H1 (cell line): ENCODE measurements around the gene TET1. TPM values are rescaled to one million over a fixed set of nuclear protein-coding genes. Genes with fewer than 3 reads are reported as not detected.

Experiments
- polyA plus RNA-seq, 7 experiments: library from polyadenylated mRNA; depleted of rRNA in 3 of 7; stranded (reverse) in 5 of 7; unstranded in 2 of 7; fragments of >200 nt in 5 of 7; fragments of 200-250 nt in 2 of 7; gene quantifications; 1 replicate in 5 of 7; 2 replicates in 1 of 7; 4 replicates in 1 of 7; pipeline versions ENCODE4 v1.2.1 to v1.2.3, GENCODE V29; 2011 to 2013; ENCODE audit warnings: missing spikeins in 2 of 7, mixed read lengths in 2 of 7
- total RNA-seq: library from RNA; stranded (reverse); fragmentation: NEBNext Ultra II Directional; extraction: Animal tissue kit (Norgen Biotek cat#: 25700); gene quantifications from 2 replicates; pipeline ENCODE4 v1.2.1, GENCODE V29; 2021
- TF ChIP-seq, protein P1 (sequence below): fragments of 300-600 bp; sonication (generic); IDR thresholded peaks from 2 replicates; pipeline ENCODE4 v1.7.1; 2012; ENCODE audit warnings: low read length, moderate library complexity, mild to moderate bottlenecking, inconsistent platforms; ENCODE audit not compliant: insufficient replicate concordance

TET1 gene
- total and polyA plus RNA-seq, 2 of the 8 experiments (the other 6 are each of a cell fraction or from before 2014, with no cell fraction given), result 15.2 to 69.3 TPM

DNA sequence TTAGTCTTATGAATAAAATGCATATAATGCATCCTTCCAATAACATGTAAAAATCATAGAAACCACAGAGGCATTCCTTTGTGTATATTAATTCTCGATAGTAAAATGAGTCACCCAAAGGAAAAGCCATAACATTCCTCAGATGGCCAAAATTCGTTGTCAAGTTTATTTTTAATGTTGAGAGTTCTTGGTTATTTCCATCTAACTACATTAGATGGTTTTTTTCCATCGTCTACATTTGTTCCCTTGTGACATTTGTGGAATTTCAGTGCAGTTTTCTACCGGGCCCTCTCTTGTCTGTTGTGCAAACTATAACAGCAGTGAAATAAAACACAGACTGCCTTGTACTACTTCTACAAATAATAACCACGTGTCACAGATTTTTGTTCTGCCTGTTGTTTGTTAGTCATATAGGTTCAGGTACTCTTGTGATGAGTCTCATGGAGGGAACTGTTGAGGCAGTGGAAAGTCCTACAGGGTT is 106.2 kb downstream of the TET1 start (continued):
- TF ChIP-seq, protein P1, sequence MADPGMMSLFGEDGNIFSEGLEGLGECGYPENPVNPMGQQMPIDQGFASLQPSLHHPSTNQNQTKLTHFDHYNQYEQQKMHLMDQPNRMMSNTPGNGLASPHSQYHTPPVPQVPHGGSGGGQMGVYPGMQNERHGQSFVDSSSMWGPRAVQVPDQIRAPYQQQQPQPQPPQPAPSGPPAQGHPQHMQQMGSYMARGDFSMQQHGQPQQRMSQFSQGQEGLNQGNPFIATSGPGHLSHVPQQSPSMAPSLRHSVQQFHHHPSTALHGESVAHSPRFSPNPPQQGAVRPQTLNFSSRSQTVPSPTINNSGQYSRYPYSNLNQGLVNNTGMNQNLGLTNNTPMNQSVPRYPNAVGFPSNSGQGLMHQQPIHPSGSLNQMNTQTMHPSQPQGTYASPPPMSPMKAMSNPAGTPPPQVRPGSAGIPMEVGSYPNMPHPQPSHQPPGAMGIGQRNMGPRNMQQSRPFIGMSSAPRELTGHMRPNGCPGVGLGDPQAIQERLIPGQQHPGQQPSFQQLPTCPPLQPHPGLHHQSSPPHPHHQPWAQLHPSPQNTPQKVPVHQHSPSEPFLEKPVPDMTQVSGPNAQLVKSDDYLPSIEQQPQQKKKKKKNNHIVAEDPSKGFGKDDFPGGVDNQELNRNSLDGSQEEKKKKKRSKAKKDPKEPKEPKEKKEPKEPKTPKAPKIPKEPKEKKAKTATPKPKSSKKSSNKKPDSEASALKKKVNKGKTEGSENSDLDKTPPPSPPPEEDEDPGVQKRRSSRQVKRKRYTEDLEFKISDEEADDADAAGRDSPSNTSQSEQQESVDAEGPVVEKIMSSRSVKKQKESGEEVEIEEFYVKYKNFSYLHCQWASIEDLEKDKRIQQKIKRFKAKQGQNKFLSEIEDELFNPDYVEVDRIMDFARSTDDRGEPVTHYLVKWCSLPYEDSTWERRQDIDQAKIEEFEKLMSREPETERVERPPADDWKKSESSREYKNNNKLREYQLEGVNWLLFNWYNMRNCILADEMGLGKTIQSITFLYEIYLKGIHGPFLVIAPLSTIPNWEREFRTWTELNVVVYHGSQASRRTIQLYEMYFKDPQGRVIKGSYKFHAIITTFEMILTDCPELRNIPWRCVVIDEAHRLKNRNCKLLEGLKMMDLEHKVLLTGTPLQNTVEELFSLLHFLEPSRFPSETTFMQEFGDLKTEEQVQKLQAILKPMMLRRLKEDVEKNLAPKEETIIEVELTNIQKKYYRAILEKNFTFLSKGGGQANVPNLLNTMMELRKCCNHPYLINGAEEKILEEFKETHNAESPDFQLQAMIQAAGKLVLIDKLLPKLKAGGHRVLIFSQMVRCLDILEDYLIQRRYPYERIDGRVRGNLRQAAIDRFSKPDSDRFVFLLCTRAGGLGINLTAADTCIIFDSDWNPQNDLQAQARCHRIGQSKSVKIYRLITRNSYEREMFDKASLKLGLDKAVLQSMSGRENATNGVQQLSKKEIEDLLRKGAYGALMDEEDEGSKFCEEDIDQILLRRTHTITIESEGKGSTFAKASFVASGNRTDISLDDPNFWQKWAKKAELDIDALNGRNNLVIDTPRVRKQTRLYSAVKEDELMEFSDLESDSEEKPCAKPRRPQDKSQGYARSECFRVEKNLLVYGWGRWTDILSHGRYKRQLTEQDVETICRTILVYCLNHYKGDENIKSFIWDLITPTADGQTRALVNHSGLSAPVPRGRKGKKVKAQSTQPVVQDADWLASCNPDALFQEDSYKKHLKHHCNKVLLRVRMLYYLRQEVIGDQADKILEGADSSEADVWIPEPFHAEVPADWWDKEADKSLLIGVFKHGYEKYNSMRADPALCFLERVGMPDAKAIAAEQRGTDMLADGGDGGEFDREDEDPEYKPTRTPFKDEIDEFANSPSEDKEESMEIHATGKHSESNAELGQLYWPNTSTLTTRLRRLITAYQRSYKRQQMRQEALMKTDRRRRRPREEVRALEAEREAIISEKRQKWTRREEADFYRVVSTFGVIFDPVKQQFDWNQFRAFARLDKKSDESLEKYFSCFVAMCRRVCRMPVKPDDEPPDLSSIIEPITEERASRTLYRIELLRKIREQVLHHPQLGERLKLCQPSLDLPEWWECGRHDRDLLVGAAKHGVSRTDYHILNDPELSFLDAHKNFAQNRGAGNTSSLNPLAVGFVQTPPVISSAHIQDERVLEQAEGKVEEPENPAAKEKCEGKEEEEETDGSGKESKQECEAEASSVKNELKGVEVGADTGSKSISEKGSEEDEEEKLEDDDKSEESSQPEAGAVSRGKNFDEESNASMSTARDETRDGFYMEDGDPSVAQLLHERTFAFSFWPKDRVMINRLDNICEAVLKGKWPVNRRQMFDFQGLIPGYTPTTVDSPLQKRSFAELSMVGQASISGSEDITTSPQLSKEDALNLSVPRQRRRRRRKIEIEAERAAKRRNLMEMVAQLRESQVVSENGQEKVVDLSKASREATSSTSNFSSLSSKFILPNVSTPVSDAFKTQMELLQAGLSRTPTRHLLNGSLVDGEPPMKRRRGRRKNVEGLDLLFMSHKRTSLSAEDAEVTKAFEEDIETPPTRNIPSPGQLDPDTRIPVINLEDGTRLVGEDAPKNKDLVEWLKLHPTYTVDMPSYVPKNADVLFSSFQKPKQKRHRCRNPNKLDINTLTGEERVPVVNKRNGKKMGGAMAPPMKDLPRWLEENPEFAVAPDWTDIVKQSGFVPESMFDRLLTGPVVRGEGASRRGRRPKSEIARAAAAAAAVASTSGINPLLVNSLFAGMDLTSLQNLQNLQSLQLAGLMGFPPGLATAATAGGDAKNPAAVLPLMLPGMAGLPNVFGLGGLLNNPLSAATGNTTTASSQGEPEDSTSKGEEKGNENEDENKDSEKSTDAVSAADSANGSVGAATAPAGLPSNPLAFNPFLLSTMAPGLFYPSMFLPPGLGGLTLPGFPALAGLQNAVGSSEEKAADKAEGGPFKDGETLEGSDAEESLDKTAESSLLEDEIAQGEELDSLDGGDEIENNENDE, result no peak
